MM.1S (cell line): ENCODE measurements around the gene CNPPD1.

Source experiments
- DNase-seq: peaks from one replicate; pipeline ENCODE4 v3.0.0-alpha.2; 2015
- H2AFZ ChIP-seq: fragments of 300-600 bp; sonication (generic); 2 replicates; pipeline ENCODE4 v1.6.0; 2016; ENCODE audit warnings: antibody characterized with exemption, low read length
- H3F3A ChIP-seq: fragments of 300-600 bp; sonication (generic); 2 replicates; pipeline ENCODE4 v1.6.1; 2016; ENCODE audit warnings: mild to moderate bottlenecking, antibody characterized with exemption, low read length, moderate library complexity, mixed read lengths; ENCODE audit not compliant: insufficient read depth
- H3K27ac ChIP-seq: fragments of 300-600 bp; sonication (generic); 2 replicates; pipeline ENCODE4 v1.5.1; 2016; ENCODE audit warnings: mild to moderate bottlenecking, low read length
- H3K27me3 ChIP-seq: fragments of 300-600 bp; sonication (generic); replicated peaks from 2 replicates; pipeline ENCODE4 v1.6.0; 2016; ENCODE audit warnings: low read length; ENCODE audit not compliant: insufficient read depth
- H3K36me3 ChIP-seq: fragments of 300-600 bp; sonication (generic); replicated peaks from 2 replicates; pipeline ENCODE4 v1.6.1; 2016; ENCODE audit warnings: mild to moderate bottlenecking, low read length, mixed read lengths; ENCODE audit not compliant: insufficient read depth
- H3K4me1 ChIP-seq: fragments of 300-600 bp; sonication (generic); 2 replicates; pipeline ENCODE4 v1.6.1; 2016; ENCODE audit warnings: low read length, mixed read lengths
- H3K4me2 ChIP-seq: fragments of 300-600 bp; sonication (generic); 2 replicates; pipeline ENCODE4 v1.6.0; 2016; ENCODE audit warnings: low read depth, low read length
- H3K4me3 ChIP-seq: fragments of 300-600 bp; sonication (generic); 2 replicates; pipeline ENCODE4 v1.5.1; 2016; ENCODE audit warnings: low read length, mixed read lengths
- H3K79me2 ChIP-seq: fragments of 300-600 bp; sonication (generic); 2 replicates; pipeline ENCODE4 v1.6.1; 2016; ENCODE audit warnings: mixed run types, low read length, mixed read lengths
- H3K9ac ChIP-seq: fragments of 300-600 bp; sonication (generic); 2 replicates; pipeline ENCODE4 v1.6.1; 2016; ENCODE audit warnings: low read length, mixed read lengths
- H3K9me2 ChIP-seq: fragments of 300-600 bp; sonication (generic); replicated peaks from 2 replicates; pipeline ENCODE4 v1.6.1; 2016; ENCODE audit warnings: mild to moderate bottlenecking, low read length, mixed read lengths; ENCODE audit not compliant: insufficient read depth
- H3K9me3 ChIP-seq: fragments of 300-600 bp; sonication (generic); replicated peaks from 2 replicates; pipeline ENCODE4 v1.6.1; 2016; ENCODE audit warnings: mild to moderate bottlenecking, low read length, mixed read lengths; ENCODE audit not compliant: insufficient read depth
- H4K20me1 ChIP-seq: fragments of 300-600 bp; sonication (generic); 2 replicates; pipeline ENCODE4 v1.6.1; 2016; ENCODE audit warnings: mild to moderate bottlenecking, low read length, moderate library complexity, mixed read lengths; ENCODE audit not compliant: insufficient read depth
- CTCF ChIP-seq: fragments of 300-600 bp; sonication (generic); IDR thresholded peaks from 2 replicates; pipeline ENCODE4 v1.5.1; 2016; ENCODE audit warnings: antibody characterized with exemption, low read length, mixed read lengths
- EZH2 ChIP-seq: fragments of 300-600 bp; sonication (generic); optimal IDR thresholded peaks from 2 replicates; pipeline ENCODE3; 2017; ENCODE audit warnings: low read depth, mild to moderate bottlenecking, antibody characterized with exemption, low read length, mixed read lengths
- EZH2phosphoT487 ChIP-seq: fragments of 300-600 bp; sonication (generic); IDR thresholded peaks from 2 replicates; pipeline ENCODE4 v1.6.1; 2018; ENCODE audit warnings: antibody characterized with exemption, low read length

The CNPPD1 gene

GRCh38 chr2:219179601-219180465 lies 3.1 kb upstream of the CNPPD1 start:
- H4K20me1 ChIP-seq = no peaks in the 10 kb centered on the region
- peaks cover 41% of the 10 kb centered on the region for H3K79me2 ChIP-seq
- H3K36me3 ChIP-seq = peaks cover 4% of the 10 kb centered on the region; the same call in 1 of the 2 replicates
- H3K4me1 ChIP-seq = peaks cover 13% of the 10 kb centered on the region; the same call in 1 of the 2 replicates
- DNase-seq = no peak
- peak overlapping the region; percentile 76 for H3K4me2 ChIP-seq
- H3K4me3 ChIP-seq = no peak overlapping the region
- H3F3A ChIP-seq = peaks cover 22% of the 10 kb centered on the region
- no peaks in the 10 kb centered on the region for H3K9me3 ChIP-seq
- H3K9ac ChIP-seq = no peak overlapping the region; the same call in 1 of the 2 replicates
- H3K27me3 ChIP-seq = no peaks in the 10 kb centered on the region
- no peak overlapping the region for H2AFZ ChIP-seq
- no peak overlapping the region for H3K27ac ChIP-seq
- TF ChIP-seq CTCF (no peak), EZH2phosphoT487 (no peak), EZH2 (no peak)
- H3K9me2 ChIP-seq = no peaks in the 10 kb centered on the region

GRCh38 chr2:219178377-219179175 lies 1.9 kb upstream of the CNPPD1 start:
- peak overlapping the region; percentile 88 for H3K4me3 ChIP-seq
- peak overlapping the region; percentile 76 for H3K4me2 ChIP-seq
- peaks cover 22% of the 10 kb centered on the region for H3F3A ChIP-seq
- DNase-seq = peak; percentile 37
- TF ChIP-seq CTCF (no peak), EZH2phosphoT487 (no peak), EZH2 (no peak)
- H3K4me1 ChIP-seq = peaks cover 13% of the 10 kb centered on the region; the same call in 1 of the 2 replicates
- H3K27me3 ChIP-seq = no peaks in the 10 kb centered on the region
- no peaks in the 10 kb centered on the region for H4K20me1 ChIP-seq
- H3K9me3 ChIP-seq = no peaks in the 10 kb centered on the region
- H3K27ac ChIP-seq = peak overlapping the region; percentile 38; the same call in 1 of the 2 replicates
- peak overlapping the region; percentile 67 for H3K9ac ChIP-seq
- peaks cover 54% of the 10 kb centered on the region for H3K79me2 ChIP-seq
- H3K9me2 ChIP-seq = no peaks in the 10 kb centered on the region
- peak overlapping the region; percentile 61; the same call in 1 of the 2 replicates for H2AFZ ChIP-seq
- H3K36me3 ChIP-seq = peaks cover 4% of the 10 kb centered on the region; the same call in 1 of the 2 replicates

GRCh38 chr2:219177552-219178376 lies 1.0 kb upstream of the CNPPD1 start, which contains the start of gene RETREG2:
TSS of gene RETREG2 (plus strand) at chr2:219178275. CDS start at chr2:219178353, 78 bp downstream.
- TF ChIP-seq EZH2phosphoT487 (no peak), CTCF (no peak), EZH2 (no peak)
- peaks cover 3% of the 10 kb centered on the region for H3K36me3 ChIP-seq
- H3K9me3 ChIP-seq = no peaks in the 10 kb centered on the region
- H4K20me1 ChIP-seq = no peaks in the 10 kb centered on the region
- peaks cover 22% of the 10 kb centered on the region for H3F3A ChIP-seq
- H3K27ac ChIP-seq = peak within 1 kb of the TSS; percentile 98
- no peaks in the 10 kb centered on the region for H3K27me3 ChIP-seq
- H3K9ac ChIP-seq = peak within 1 kb of the TSS; percentile 96
- peak within 1 kb of the TSS; percentile 99 for H3K4me3 ChIP-seq
- peak within 1 kb of the TSS; percentile 98 for H3K4me2 ChIP-seq
- H2AFZ ChIP-seq = peak within 1 kb of the TSS; percentile 97
- DNase-seq = peak; percentile 92
- peaks cover 54% of the 10 kb centered on the region for H3K79me2 ChIP-seq
- no peaks in the 10 kb centered on the region for H3K9me2 ChIP-seq
- peaks cover 13% of the 10 kb centered on the region; the same call in 1 of the 2 replicates for H3K4me1 ChIP-seq
